SW480 (cell line): ENCODE results near the gene NUP50.

Source experiments
- DNase-seq: peaks from one replicate; pipeline ENCODE4 v3.0.0-alpha.2; 2016; ENCODE audit warnings: low spot score

NUP50 gene

DNA sequence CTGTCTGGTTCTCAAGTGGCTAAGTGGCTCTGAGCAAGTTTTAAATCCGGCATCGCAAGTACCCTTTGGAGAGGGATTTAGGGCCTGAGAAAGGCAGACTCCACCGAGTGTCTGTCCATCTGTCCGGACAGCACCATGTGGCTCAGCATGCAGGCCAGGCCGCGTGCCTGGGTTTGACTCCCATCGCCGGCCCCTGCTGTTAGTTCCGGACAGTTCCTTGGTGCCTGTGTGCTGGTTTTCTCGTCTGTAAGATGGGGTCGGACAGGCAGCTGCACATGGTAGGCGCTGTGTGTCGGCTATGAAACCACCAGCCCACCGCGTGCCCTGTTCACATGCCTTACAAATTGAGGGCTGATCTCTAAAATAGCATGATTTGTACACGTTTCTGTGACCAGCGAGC lies 31.0 kb downstream of the NUP50 start:
- DNase-seq, result no peak

DNA sequence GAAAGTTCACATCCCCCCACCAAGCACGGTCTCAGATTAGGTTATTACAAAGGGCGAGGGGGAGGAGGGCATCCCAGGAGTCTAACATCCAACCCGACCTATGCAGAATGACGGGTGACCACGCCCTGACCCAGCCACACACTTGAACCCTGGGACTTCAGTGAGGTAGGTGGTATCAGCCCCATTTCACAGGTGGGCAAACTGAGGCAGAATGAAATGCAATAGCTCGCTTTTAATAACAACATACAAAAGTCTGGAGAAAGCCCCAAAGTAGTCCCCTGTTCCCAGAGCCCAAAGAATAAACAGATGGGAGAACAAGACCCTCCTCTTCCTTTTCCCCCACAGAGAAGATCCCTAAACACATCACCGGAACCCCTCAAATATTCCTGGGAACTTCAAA lies 31.9 kb downstream of the NUP50 start:
- DNase-seq, result no peak

DNA sequence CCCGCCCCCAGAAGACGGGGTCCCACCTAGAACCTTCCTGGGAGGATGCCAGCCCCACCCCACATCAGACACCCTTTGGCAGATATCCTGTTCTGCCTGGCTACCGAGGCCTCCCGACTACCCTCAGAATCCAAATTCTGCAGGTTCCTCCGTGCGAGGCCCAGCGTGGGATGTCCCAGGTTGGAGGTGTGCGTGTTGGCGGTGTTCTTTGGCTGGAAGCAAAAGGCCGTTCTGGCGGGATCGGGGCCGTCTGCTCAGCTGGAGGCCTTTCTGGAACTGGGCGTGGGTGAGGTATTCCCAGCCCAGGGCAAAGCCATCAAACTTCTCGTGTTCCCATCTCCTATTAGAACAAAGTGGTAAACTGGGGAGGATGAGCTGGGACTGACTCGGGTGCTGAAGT lies 32.6 kb downstream of the NUP50 start:
- no peak for DNase-seq

DNA sequence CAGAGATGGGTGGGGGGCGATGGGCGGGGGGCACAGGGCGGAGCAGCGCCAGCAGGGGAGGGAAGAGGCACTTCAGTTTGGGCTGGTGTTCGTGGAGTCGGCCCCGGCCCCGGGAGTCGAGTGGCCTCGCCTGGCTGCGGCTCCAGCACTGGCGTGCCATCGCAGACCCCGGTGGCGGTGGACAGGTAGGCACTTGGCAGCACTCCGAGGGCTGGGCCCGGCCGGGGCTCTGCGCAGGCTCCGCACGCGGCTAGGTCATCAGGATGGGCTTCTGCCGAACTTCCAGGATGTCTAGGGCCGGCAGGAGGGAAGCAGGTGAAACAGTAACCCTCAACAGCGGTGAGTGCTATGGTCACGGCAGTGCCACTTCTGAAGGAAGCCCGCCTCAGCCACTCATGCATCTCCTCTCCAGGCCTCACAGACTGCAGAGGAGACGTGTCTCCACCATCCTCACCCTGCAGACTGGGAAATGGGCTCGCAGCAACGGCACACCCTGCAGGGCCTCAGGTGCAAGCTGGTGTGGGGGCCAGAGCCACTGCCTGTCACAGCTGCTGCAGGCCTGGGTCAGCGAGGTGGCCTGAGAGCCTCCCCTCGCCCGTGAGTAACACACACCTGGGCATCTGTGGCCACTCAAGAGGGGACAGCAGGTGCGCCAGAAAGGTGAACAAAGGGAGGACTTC lies 33.3 kb downstream of the NUP50 start:
- DNase-seq, result no peak

DNA sequence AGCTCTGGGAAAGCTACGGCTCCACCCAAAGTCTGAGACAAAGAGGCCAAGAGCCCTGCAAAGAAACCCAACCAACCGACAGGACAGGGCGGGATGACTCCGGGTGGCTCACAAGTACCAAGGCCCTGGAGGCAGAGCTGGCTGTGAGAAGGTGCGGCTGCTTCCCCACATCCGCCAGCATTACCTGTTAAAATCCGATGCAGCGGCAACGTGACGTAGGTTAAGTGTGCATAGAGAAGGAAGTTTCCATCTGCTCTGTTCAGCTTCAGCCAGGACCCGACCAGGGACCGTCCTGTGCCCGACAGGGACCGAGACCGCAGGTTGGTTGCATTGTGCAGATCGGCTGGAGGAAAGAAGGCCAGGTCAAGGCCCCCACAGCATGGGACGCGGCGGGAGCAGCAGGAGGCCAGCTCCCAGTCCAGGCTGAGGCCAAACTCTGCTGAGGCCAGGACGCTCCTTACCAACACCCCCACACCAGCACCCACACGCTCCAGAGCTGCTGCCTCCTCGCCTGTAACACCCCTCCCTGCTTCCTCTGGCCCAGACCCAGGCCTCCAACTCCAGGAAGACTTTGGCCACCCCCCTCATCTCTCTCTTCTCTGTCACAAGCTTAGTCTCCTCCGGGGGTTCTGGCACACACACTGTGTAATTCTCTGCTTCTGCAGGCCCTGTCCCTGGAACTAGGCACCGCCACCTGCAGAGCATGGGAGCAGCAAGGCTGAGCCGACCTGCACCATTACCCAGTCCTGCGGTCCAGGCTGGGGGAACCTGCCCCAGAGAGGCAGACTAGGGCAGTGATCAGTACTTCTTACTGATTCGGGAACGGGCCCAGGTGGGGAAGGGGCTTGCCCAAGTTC lies 34.1 kb downstream of the NUP50 start:
- DNase-seq, result no peak

DNA sequence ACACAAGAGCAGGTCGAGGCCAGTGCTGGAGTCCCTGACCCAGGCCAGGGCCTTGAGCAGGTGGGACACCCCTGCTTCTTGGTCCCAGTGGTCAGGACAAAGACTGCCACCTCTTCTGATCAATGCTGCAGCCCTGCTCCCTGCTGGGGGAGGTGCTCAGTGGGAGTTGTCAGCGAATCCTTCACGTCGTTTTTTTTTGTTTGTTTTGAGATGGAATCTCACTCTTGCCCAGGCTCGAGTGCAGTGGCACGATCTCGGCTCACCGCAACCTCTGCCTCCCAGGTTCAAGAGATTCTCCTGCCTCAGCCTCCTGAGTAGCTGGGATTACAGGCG lies 34.7 kb downstream of the NUP50 start:
- no peak for DNase-seq

DNA sequence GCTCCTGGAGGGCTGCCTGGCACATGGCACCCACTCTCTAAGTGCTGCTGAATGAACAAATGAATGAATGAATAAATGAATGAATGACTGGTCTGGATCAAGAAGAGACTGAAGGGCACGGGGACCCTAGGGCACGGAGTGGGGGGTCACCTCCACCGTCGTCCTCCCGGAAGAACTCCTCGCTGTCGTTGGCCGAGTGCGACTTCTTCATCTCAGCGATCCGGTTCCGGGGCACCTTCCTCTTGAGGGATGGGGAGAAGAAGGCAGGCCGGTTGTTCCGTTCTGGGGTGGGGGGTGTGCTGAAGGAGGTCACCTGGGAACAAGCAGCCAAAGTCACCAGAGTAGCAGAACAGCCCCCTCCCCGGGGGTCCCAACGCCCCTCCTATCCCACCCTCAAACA lies 36.0 kb downstream of the NUP50 start:
- DNase-seq, result no peak

DNA sequence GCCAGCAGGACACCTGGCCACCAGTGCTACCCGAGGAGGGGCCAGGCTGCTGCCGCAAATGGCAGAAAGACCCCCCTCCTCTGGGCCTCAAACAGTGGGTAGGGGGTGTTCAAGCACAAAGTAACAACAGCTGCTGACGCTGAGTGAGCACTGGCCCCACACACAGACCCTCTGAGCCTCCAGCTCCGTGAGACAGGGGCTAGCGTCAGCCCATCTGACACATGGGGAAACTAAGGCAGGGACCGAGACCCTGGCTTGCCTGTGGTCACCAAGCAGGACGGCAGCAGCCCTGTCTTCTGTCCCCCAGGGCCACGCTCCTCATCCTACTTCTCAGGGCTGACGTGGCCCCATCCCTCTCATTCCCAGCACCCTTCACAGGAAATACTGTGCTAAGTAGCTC lies 36.5 kb downstream of the NUP50 start:
- DNase-seq, result no peak

DNA sequence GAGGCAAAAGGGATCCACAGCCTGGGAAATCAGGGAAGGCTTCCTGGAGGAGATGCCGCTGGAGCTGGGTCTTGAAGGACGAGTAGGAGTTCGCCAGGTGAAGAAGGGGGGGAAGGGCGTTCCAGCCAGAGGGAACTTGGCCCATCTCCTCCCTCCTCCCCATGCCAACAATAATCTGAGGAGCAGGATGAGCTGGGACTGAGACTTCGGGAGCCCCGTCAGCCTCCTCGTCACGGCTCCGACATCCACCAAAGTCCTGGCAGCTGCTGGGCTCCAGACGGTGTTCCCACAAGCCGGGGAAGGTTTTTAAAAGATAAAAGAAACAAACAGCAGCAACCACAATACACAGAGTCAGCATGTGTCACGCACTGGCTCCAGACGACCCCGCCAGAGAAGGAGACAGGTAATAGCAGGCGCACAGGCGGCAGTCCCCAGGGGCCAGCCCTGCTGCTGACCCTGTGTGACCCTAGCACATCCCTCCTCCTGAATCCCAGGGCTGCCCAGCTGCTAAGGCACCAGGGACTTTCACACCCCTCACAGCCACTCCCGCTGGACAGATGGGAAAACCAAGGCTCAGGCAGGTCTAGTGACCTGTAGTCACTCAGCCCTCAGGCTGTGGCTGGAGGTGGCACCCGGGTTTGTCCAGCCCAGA lies 37.3 kb downstream of the NUP50 start:
- peak; percentile 9 for DNase-seq

DNA sequence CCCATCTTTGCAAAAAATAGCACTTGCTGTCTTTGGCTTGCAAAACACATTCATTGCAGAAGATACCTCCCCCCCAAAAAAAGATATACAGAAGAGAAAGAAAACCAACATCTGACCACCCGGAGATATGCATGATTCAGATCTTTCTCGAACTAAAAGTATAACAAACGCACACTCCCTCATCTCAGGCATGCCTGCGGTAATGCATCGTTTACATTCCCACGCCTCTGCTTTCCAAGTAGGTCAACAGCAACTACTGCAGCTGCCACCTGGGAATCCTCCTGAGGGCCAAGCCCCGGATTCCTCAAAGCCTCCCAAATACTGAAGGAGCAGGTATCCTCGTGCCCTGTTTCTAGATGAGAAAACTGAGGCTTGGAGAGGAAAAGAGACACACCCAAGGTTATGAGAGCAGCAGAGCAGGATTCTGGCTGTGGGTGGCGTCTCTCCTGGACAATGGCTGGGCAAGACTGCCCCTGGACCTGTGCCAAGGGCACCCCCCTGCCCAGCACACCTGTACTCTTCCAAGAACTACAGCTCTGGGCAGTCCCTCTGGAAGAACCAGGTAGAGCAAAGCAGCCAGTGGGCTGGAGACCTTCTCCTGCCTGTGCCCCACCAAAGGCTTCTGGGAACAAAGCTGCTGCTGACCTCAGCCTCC lies 38.1 kb downstream of the NUP50 start:
- peak; percentile 61 for DNase-seq

DNA sequence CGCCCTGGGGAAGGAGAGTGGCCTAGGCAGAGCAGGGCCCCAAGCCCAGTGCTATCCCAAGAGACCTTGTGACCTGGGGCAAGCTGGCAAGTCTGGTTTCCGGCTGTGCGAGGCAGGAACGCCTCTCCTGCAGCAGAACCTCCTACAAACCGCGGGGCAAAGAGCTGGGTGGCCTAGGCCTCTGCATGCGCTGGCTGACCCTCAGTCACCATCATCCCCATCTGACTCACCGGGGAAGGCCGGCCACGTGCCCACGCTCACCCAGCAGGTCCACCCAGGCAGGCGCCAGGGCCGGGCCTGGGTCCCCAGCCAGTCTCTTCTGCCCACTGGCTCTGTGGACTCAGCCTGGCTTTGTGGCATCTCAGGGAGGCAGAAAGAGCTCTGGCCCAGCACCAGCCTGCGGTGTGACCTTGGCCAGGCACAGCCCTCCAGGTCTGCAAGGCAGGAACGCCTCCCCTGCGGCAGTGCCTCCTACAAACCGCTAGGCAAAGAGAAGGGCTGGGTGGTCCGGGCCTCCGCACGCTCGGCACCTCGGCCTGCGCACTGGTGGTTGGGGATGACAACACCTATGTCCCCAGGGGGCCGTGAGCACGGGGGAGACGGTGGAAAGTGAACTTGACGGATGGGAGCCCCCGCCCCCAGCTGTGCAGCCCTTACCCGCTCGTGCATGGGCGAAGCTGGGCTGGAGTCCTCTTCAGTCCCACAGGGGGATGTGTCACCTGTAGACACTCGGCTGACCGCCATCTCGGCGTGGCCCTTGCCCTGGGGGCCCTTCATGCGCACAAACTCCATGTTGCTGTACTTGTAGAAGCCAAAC lies 38.8 kb downstream of the NUP50 start:
- DNase-seq, result no peak

DNA sequence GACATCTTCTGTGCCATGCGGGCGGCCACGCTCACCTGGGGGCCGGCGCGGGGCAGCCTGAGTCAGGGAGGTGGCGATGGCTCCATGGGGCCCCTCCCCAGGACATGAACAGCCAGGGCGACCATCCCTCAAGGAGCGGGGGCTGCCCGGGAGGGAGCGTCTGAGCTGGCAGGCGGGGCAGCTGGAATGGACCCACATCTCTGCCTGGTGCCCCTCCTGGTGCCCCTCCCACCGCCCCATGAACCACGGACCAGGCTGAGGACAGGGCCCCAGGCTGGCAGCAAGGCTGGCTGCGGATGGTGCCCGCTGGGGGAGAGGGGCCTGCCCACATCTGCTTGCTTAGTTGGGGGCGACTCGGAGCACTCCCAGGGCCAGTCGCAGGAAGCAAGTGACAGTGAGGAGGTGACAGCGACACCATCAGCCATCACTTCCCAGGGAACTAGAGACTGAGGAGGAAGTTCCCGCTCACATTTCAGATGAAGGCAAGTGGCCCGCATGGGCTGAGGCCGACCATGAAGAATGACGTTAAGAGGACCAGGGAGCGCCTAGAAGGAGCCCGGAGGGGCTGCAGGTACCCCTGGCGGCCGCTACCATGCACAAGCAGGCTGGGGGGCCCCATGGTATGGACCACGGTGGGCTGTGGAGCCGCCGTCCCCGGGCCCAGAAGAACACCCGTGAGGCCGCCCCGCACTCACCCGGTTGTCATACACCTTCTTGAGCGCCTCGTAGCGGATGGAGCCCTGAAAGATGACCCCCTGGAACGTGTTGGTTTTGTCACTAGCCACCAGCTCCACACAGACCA lies 39.6 kb downstream of the NUP50 start:
- no peak for DNase-seq

DNA sequence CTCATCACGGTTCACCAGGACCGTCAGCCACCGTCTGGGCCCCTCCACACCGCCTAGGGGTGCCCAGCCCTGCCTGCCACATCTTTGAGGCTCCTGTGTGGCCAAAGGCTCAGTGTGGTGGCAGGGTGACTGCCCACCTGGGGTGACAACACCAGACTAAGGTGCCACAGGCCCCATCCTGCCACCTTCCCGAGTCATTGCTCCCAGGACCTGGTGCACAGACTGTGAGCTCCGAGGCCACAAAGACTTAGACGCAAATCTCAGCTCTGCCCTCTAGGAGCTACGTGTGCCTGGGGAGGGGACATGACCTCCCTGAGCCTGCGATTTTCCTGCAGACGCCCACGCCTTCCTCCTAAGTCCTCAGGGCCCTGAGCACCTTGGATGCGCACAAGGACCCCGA lies 40.5 kb downstream of the NUP50 start:
- no peak for DNase-seq

DNA sequence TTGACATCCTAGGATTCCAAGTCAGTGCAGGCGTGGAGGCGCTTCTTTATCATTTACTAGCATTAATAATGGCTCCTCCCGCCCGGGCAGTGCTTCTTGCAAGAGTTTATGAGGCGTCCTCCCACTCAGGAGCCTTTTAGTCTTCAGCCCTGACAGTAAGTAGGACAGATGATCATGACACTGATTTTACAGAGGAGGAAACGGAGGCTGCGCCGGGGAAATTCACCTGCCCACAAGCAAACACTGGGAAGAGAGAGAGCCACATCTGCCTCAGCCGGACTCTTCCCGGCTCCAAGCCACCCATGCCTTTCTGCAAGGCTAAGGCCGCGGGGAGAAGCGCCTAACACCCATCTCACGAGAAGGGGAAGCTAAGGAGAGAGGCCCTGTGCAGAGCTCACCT lies 41.1 kb downstream of the NUP50 start:
- no peak for DNase-seq

DNA sequence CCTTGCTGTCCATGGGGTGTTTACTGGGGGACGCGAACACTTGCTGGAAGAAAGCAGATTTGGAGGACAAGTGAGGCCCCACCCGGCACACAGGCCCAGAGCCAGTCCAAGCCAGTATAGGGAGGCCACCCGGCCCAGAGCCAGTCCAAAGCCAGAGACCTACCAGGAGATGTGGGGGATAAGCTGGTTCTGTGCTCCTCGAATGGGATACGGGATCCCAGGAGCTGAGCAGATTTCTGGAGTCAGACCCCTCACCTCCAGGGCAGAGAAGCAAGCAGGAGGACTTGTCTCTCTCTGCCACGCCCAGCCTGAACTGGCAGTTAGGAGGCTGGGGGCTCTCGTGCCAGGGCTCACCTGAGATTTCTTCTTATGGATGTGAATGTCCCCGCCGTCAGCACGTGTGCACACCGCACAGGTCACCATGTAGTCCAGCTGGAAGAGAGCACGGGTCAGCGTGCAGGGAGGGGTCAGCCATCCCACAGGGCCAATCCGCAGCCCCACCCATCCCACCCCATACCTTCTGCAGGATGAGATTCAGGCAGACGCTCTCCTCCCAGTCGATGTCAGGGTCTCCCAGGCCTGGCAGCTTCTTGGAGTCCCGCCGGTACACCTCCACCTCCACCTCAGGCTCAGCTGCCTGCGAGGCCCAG lies 41.7 kb downstream of the NUP50 start:
- DNase-seq, result no peak

DNA sequence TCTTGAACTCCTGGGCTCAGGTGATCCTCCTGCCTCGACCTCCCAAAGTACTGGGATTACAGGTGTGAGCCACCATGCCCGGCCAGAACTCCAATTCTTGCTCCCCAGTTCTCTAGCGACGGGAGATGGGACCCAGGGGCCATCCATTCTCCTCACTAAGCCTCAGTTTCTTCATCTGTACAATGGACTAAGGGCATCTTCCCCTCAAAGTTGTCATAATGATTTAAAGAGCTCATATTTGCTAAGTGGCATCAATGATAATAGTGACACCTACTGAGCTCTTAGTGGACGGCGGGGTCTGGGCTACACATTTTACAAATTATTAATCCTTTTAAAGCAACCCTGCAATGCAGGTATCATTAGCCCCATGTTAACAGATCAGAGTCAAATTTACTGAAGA lies 42.5 kb downstream of the NUP50 start:
- no peak for DNase-seq

DNA sequence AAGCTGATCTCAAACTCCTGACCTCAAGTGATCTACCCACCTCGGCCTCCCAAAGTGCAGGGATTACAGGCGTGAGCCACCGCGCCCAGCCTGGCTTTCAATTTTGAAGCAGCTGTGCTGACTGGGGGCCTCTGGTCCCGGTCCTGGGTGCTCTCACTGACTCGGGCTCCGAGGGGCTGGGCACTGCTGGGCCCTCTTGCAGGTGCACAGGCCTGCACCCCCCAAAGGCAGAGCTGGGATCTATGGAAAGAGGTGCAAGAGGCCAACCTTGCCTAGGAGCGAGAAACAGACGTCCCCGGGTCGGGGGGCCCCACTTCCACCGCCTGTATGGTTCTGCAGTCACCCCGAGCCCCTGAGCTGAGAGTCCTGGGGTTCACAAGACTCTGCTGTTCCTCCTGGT lies 43.8 kb downstream of the NUP50 start:
- DNase-seq, result no peak

DNA sequence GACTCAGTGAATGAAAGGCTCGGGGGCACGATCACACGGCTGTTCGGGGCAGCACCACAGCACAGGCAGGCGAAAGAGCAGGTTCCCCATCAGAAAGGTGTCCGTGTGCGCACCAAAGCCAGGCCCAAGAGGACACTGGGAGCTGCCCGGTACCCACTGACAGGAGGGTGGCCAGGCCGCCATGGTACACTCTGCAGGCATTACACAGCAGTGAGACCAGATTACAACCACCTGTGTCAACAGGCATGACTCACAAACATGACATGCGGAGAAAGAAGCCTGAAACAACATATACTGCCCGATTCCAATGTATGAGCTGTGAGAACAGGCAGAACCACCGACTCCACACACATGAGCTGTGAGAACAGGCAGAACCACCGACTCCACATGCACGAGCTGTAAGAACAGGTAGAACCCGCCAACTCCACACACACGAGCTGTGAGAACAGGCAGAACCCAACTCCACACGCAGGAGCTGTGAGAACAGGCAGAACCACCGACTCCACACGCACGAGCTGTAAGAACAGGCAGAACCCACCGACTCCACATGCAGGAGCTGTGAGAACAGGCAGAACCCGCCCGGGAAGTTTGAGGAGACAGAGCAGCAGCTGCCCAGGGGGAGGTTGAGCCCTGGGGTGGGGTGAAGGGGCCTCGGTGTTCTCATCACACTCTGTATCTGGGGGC lies 44.4 kb downstream of the NUP50 start:
- DNase-seq, result no peak

DNA sequence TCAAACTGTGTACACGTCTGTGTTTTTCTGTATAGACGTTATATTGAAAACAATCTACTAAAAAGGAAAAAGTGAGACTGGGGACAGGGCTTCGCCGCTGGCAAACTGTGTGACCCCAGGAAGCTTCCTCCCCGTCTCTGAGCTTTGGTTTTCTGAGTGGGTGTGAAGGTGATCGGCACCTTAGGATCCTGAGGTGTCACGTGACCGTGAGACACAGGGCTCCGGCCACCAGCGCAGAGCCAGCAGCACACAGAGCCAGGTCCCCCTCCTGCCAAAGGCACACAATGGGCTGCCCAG lies 44.9 kb downstream of the NUP50 start:
- DNase-seq, result no peak
